H1 (cell line): Measurements from ENCODE around the gene NECTIN2. TPM values are rescaled to one million over a fixed set of nuclear protein-coding genes. Genes with fewer than 3 reads are reported as not detected.

Experiments used
- CTCF ChIA-PET: fragments of 300-600 bp; sonication (Branson Sonifier 250); formaldehyde crosslinking; loops from one replicate; lab custom pipeline; 2021; ENCODE audit not compliant: partially characterized antibody; lab: Charles Lee
- POLR2A ChIA-PET: fragments of 300-600 bp; sonication (Branson Sonifier 250); formaldehyde crosslinking; loops from one replicate; lab custom pipeline; 2021; ENCODE audit warnings: inconsistent platforms; ENCODE audit not compliant: partially characterized antibody; lab: Charles Lee
- DNase-seq, 2 experiments: peaks; one replicate each; pipeline versions ENCODE4 v3.0.0 to v3.0.0-alpha.2; 2010 to 2022; ENCODE audit warnings: low spot score in 2 of 2, low read depth in 1 of 2, mixed read lengths in 1 of 2
- FAIRE-seq: peaks from 2 replicates; lab custom pipeline; 2011; peaks lifted over from hg19 to GRCh38; lab: Jason Lieb, UNC
- H2AFZ ChIP-seq: 2 replicates; pipeline ENCODE4 v1.8.1; 2012; ENCODE audit warnings: low read length, inconsistent platforms
- H2AK5ac ChIP-seq: 2 replicates; pipeline ENCODE4 v1.6.1; 2013; ENCODE audit warnings: low read depth, low read length
- H2BK120ac ChIP-seq: replicated peaks from 2 replicates; pipeline ENCODE3; 2013; ENCODE audit warnings: low read depth, low read length, inconsistent platforms
- H2BK12ac ChIP-seq: 2 replicates; pipeline ENCODE4 v1.6.1; 2013; ENCODE audit warnings: low read depth, low read length
- H2BK15ac ChIP-seq: 2 replicates; pipeline ENCODE4 v1.6.1; 2013; ENCODE audit warnings: low read length
- H2BK20ac ChIP-seq: 2 replicates; pipeline ENCODE4 v1.6.1; 2013; ENCODE audit warnings: low read length
- H2BK5ac ChIP-seq: 2 replicates; pipeline ENCODE4 v1.6.1; 2013; ENCODE audit warnings: low read depth, low read length
- H3K14ac ChIP-seq: 2 replicates; pipeline ENCODE4 v1.6.1; 2013; ENCODE audit warnings: inconsistent platforms; ENCODE audit not compliant: insufficient read length
- H3K18ac ChIP-seq: 2 replicates; pipeline ENCODE4 v1.6.1; 2013; ENCODE audit warnings: low read length; ENCODE audit errors: extremely low read depth
- H3K23ac ChIP-seq: 2 replicates; pipeline ENCODE4 v1.6.1; 2013; ENCODE audit warnings: inconsistent platforms; ENCODE audit not compliant: insufficient read length
- H3K23me2 ChIP-seq: 2 replicates; pipeline ENCODE4 v1.6.1; 2013; ENCODE audit warnings: low read depth, low read length
- H3K27ac ChIP-seq: 2 replicates; pipeline ENCODE4 v1.6.1; 2011; ENCODE audit warnings: low read depth, low read length, inconsistent platforms
- H3K27me3 ChIP-seq, 4 experiments: replicated peaks in 1 of 4; 1 replicate in 1 of 4; 2 replicates in 3 of 4; pipeline versions ENCODE4 v1.6.1 to v1.8.1; 2011 to 2013; ENCODE audit warnings: low read length in 3 of 4, mild to moderate bottlenecking in 3 of 4, inconsistent platforms in 2 of 4, mixed read lengths in 2 of 4, moderate library complexity in 1 of 4; ENCODE audit not compliant: control insufficient read depth in 3 of 4, insufficient read depth in 3 of 4; ENCODE audit errors: extremely low read depth in 1 of 4
- H3K36me3 ChIP-seq, 4 experiments: 2 replicates each; pipeline versions ENCODE4 v1.6.1 to v1.8.1; 2011 to 2013; ENCODE audit warnings: mild to moderate bottlenecking in 4 of 4, low read length in 3 of 4, moderate library complexity in 2 of 4, control low read depth in 1 of 4, inconsistent platforms in 1 of 4; ENCODE audit not compliant: insufficient read depth in 4 of 4, control insufficient read depth in 2 of 4
- H3K4ac ChIP-seq: replicated peaks from 2 replicates; pipeline ENCODE3; 2013; ENCODE audit warnings: low read length, low read depth, mixed read lengths, inconsistent platforms; ENCODE audit not compliant: insufficient read length
- H3K4me1 ChIP-seq, 4 experiments: replicated peaks in 1 of 4; 1 replicate in 1 of 4; 2 replicates in 3 of 4; pipeline versions ENCODE4 v1.6.1 to v1.8.1; 2011 to 2013; ENCODE audit warnings: low read length in 3 of 4, inconsistent platforms in 2 of 4, mixed read lengths in 1 of 4; ENCODE audit not compliant: insufficient read depth in 4 of 4, control insufficient read depth in 3 of 4
- H3K4me2 ChIP-seq, 2 experiments: 2 replicates each; pipeline versions ENCODE4 v1.6.1 to v1.8.1; 2011 to 2013; ENCODE audit warnings: low read depth in 2 of 2, low read length in 2 of 2, control low read depth in 1 of 2, inconsistent platforms in 1 of 2, mild to moderate bottlenecking in 1 of 2; ENCODE audit not compliant: insufficient read depth in 1 of 2
- H3K4me3 ChIP-seq, 4 experiments: fragments of 200-600, 300-600 bp in 1 of 4; sonication (generic), shearing (Covaris generic), sonication (Bioruptor Twin) in 1 of 4; 2 replicates each; pipeline versions ENCODE4 v1.5.1 to v1.8.1; 2011 to 2016; ENCODE audit warnings: low read length in 4 of 4, low read depth in 3 of 4, control low read depth in 2 of 4, inconsistent platforms in 2 of 4, mild to moderate bottlenecking in 2 of 4, mixed read lengths in 1 of 4, moderate library complexity in 1 of 4; ENCODE audit not compliant: insufficient read depth in 2 of 4; ENCODE audit errors: extremely low read depth in 1 of 4
- H3K56ac ChIP-seq: replicated peaks from 2 replicates; pipeline ENCODE3; 2013; ENCODE audit warnings: low read depth, mild to moderate bottlenecking, mixed read lengths, low read length, inconsistent platforms; ENCODE audit not compliant: insufficient read length
- H3K79me1 ChIP-seq: 2 replicates; pipeline ENCODE4 v1.6.1; 2013; ENCODE audit warnings: low read depth, low read length, control low read depth
- H3K79me2 ChIP-seq, 2 experiments: 2 replicates each; pipeline versions ENCODE4 v1.6.1 to v1.8.1; 2012 to 2013; ENCODE audit warnings: low read length in 2 of 2, mild to moderate bottlenecking in 2 of 2, inconsistent platforms in 1 of 2; ENCODE audit not compliant: insufficient read depth in 2 of 2, control insufficient read depth in 1 of 2
- H3K9ac ChIP-seq, 4 experiments: replicated peaks in 1 of 4; 1 replicate in 1 of 4; 2 replicates in 3 of 4; pipeline versions ENCODE4 v1.6.1 to v1.8.1; 2011 to 2013; ENCODE audit warnings: low read depth in 3 of 4, low read length in 3 of 4, control low read depth in 2 of 4, mild to moderate bottlenecking in 2 of 4, moderate library complexity in 2 of 4, inconsistent platforms in 1 of 4; ENCODE audit errors: extremely low read depth in 1 of 4
- H3K9me3 ChIP-seq, 2 experiments: 2 replicates each; pipeline versions ENCODE4 v1.6.1 to v1.8.1; 2012 to 2013; ENCODE audit warnings: mild to moderate bottlenecking in 2 of 2, moderate library complexity in 2 of 2, control low read depth in 1 of 2, inconsistent platforms in 1 of 2, low read depth in 1 of 2, low read length in 1 of 2, mixed read lengths in 1 of 2; ENCODE audit not compliant: insufficient read depth in 2 of 2
- H4K20me1 ChIP-seq, 2 experiments: replicated peaks in 1 of 2; 2 replicates each; pipeline versions ENCODE3 to v1.8.1; 2011 to 2013; ENCODE audit warnings: inconsistent platforms in 2 of 2, low read length in 2 of 2, mild to moderate bottlenecking in 1 of 2; ENCODE audit not compliant: insufficient read depth in 2 of 2, control insufficient read depth in 1 of 2
- H4K5ac ChIP-seq: 2 replicates; pipeline ENCODE4 v1.6.1; 2013; ENCODE audit warnings: low read length, low read depth, mixed read lengths, inconsistent platforms; ENCODE audit not compliant: insufficient read length
- H4K8ac ChIP-seq: 2 replicates; pipeline ENCODE4 v1.8.0; 2013; ENCODE audit warnings: mild to moderate bottlenecking, moderate library complexity, low read length, inconsistent platforms; ENCODE audit not compliant: insufficient read depth; ENCODE audit errors: extremely low read depth
- H4K91ac ChIP-seq: replicated peaks from 2 replicates; pipeline ENCODE3; 2013; ENCODE audit warnings: low read length, mixed read lengths, inconsistent platforms; ENCODE audit not compliant: insufficient read length
- GABPA ChIP-seq: IDR thresholded peaks from 2 replicates; pipeline ENCODE4 v1.6.1; 2011; ENCODE audit warnings: mild to moderate bottlenecking, low read length, moderate library complexity, borderline replicate concordance; ENCODE audit not compliant: insufficient read depth
- HDAC6 ChIP-seq: IDR thresholded peaks from one replicate; pipeline ENCODE4 v1.7.1; 2012; ENCODE audit warnings: low read depth, mild to moderate bottlenecking, inconsistent platforms, low read length, moderate library complexity
- SRF ChIP-seq: IDR thresholded peaks from 2 replicates; pipeline ENCODE4 v1.6.1; 2011; ENCODE audit warnings: mild to moderate bottlenecking, low read depth, low read length, moderate library complexity
- TAF1 ChIP-seq: IDR thresholded peaks from 2 replicates; pipeline ENCODE4 v1.6.1; 2011; ENCODE audit warnings: mild to moderate bottlenecking, low read depth, low read length
- ZNF274 ChIP-seq: IDR thresholded peaks from 2 replicates; pipeline ENCODE4 v1.7.0; 2012; ENCODE audit warnings: low read length, borderline replicate concordance; ENCODE audit errors: extremely low read depth
- WGBS, 2 experiments: shearing (Covaris generic) in 1 of 2; methylation state at CpG; one replicate each; pipeline versions ENCODE4 v1.1.6 to v1.1.7; 2013 to 2015; ENCODE audit warnings: low lambda C conversion rate in 2 of 2, mixed read lengths in 2 of 2, inconsistent platforms in 1 of 2, low coverage in 1 of 2, missing lambda C conversion rate in 1 of 2; ENCODE audit not compliant: insufficient replicate concordance in 2 of 2, insufficient coverage in 1 of 2, insufficient read length in 1 of 2; ENCODE audit errors: extremely low coverage in 1 of 2, missing lambda C conversion rate in 1 of 2; 5-methylcytosine and 5-hydroxymethylcytosine counted together
- polyA plus RNA-seq, 7 experiments: library from polyadenylated mRNA; depleted of rRNA in 3 of 7; stranded (reverse) in 5 of 7; unstranded in 2 of 7; fragments of >200 nt in 5 of 7; fragments of 200-250 nt in 2 of 7; gene quantifications; 1 replicate in 5 of 7; 2 replicates in 1 of 7; 4 replicates in 1 of 7; pipeline versions ENCODE4 v1.2.1 to v1.2.3, GENCODE V29; 2011 to 2013; ENCODE audit warnings: missing spikeins in 2 of 7, mixed read lengths in 2 of 7
- total RNA-seq: library from RNA; stranded (reverse); fragmentation: NEBNext Ultra II Directional; extraction: Animal tissue kit (Norgen Biotek cat#: 25700); gene quantifications from 2 replicates; pipeline ENCODE4 v1.2.1, GENCODE V29; 2021

NECTIN2 gene
- total and polyA plus RNA-seq, 2 of the 8 experiments (the other 6 are each of a cell fraction or from before 2014, with no cell fraction given): 184 to 237 TPM

DNA sequence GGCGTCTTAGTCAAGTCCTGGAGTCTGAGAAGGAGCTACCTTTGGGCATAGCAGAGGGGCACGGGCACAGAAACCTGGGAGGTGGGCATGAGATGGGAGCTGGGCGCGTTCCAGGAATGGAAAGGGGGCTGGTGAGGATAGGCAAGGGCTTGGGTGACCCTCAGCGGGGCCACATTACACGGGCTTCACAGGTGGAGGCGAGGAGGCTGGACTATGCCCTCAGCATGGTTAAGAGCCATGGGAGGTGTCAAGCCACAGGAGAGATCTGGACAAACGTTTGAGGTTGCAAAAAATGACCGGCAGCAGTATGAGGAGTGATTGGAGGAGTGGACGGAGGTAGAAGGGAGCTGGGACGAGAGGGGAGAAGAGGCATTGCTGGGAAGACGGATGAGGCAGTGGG lies 21.5 kb downstream of the NECTIN2 start:
- Histone ChIP-seq H2BK20ac (no peak overlapping the region), H2BK120ac (no peak overlapping the region), H3K9ac (no peak overlapping the region), H3K9me3 (no peaks in the 10 kb centered on the region), H4K20me1 (peaks cover 6 to 15% of the 10 kb centered on the region in 2 experiments), H2AFZ (no peak overlapping the region), H3K4ac (no peak overlapping the region), H3K79me1 (no peaks in the 10 kb centered on the region), H3K18ac (no peak overlapping the region), H3K4me1 (no peaks in the 10 kb centered on the region), H3K56ac (no peak overlapping the region), H2BK5ac (no peak overlapping the region), H3K36me3 (peaks cover 9 to 45% (median 27%) of the 10 kb centered on the region in 4 experiments; a peak in 7 of 8 replicates), H3K23ac (no peak overlapping the region), H4K8ac (no peak overlapping the region), H2AK5ac (no peak overlapping the region), H4K5ac (no peak overlapping the region), H3K14ac (no peak overlapping the region), H2BK12ac (no peak overlapping the region), H2BK15ac (no peak overlapping the region), H4K91ac (no peak overlapping the region), H3K79me2 (peaks cover 0 to under 1% of the 10 kb centered on the region in 2 experiments; a peak in 1 of 4 replicates), H3K27ac (no peak overlapping the region), H3K4me2 (no peak overlapping the region), H3K23me2 (no peaks in the 10 kb centered on the region; the same call in 1 of the 2 replicates), H3K27me3 (no peaks in the 10 kb centered on the region), H3K4me3 (no peak overlapping the region)
- FAIRE-seq (no peak), DNase-seq (no peak)
- WGBS, 2 experiments: 95% methylated on average over 12 of the region's 12 CpGs; no CpG with 5 or more reads in 1 of the 2 experiments
- TF ChIP-seq ZNF274: no peak
- no peak for TF ChIP-seq HDAC6
- TF ChIP-seq SRF: no peak
- TF ChIP-seq GABPA: no peak
- TF ChIP-seq TAF1: no peak
- ChIA-PET POLR2A (interaction anchor here (0.9 to 2.1 kb wide), 5 partner anchors 10 to 38 kb away, joined by 3 to 15 read pairs (median 4); partner anchors contain the start of gene APOE), CTCF (interaction anchor here (0.8 to 1.3 kb wide), 4 partner anchors 17 to 85 kb away, joined by 3 read pairs; partner anchors contain the start of gene NECTIN2)
